CD4-positive, alpha-beta T cell (primary cell): ENCODE measurements around the gene GXYLT1. TPM values are rescaled to one million over a fixed set of nuclear protein-coding genes. Genes with fewer than 3 reads are reported as not detected.

Experiments
- ATAC-seq: fragments of 200-7000 bp; cut with Tn5 transposase; one replicate; pipeline ENCODE4 v1.10.0; 2022; ENCODE audit warnings: mild to moderate bottlenecking; ENCODE audit not compliant: poor library complexity
- CTCF ChIA-PET: fragments of 350-600 bp; sonication (Branson Sonifier 250); formaldehyde crosslinking; loops from one replicate; lab custom pipeline; 2021; ENCODE audit warnings: antibody characterized with exemption, inconsistent platforms; lab: Charles Lee
- POLR2A ChIA-PET: fragments of 350-600 bp; sonication (Branson Sonifier 250); formaldehyde crosslinking; loops from one replicate; lab custom pipeline; 2021; ENCODE audit warnings: antibody characterized with exemption, inconsistent platforms; lab: Charles Lee
- DNase-seq, 14 experiments: peaks; one replicate each; pipeline ENCODE4 v3.0.0-alpha.2; 2013 to 2020; ENCODE audit warnings: mixed read lengths in 2 of 14
- H3K27ac ChIP-seq, 2 donors: one replicate each; pipeline versions ENCODE4 v1.5.1 to v1.7.0; 2013; ENCODE audit warnings: low read length in 2 of 2, low read depth in 1 of 2, mild to moderate bottlenecking in 1 of 2
- H3K27me3 ChIP-seq, 2 experiments: 1 replicate in 1 of 2; 2 replicates in 1 of 2; pipeline versions ENCODE4 v1.6.1 to v1.7.0; 2013; ENCODE audit warnings: low read length in 2 of 2, control low read depth in 1 of 2, mild to moderate bottlenecking in 1 of 2, moderate library complexity in 1 of 2; ENCODE audit not compliant: insufficient read depth in 2 of 2, control insufficient read depth in 1 of 2
- H3K36me3 ChIP-seq: one replicate; pipeline ENCODE4 v1.6.1; 2013; ENCODE audit warnings: low read length, control low read depth; ENCODE audit not compliant: insufficient read depth
- H3K4me1 ChIP-seq: one replicate; pipeline ENCODE4 v1.6.1; 2013; ENCODE audit warnings: low read length, control low read depth; ENCODE audit not compliant: insufficient read depth
- H3K4me3 ChIP-seq: one replicate; pipeline ENCODE4 v1.5.1; 2013; ENCODE audit warnings: mild to moderate bottlenecking, low read length, moderate library complexity
- H3K9me3 ChIP-seq, 2 experiments: 1 replicate in 1 of 2; 2 replicates in 1 of 2; pipeline versions ENCODE4 v1.6.1 to v1.7.0; 2013; ENCODE audit warnings: low read length in 2 of 2, mild to moderate bottlenecking in 2 of 2, control low read depth in 1 of 2, moderate library complexity in 1 of 2; ENCODE audit not compliant: control insufficient read depth in 1 of 2, insufficient read depth in 1 of 2
- H3K27ac Mint-ChIP-seq: one replicate; pipeline ENCODE4 v1.8.0; 2020; ENCODE audit warnings: mixed read lengths
- H3K27me3 Mint-ChIP-seq: one replicate; pipeline ENCODE4 v1.8.0; 2021; ENCODE audit warnings: mixed read lengths
- H3K36me3 Mint-ChIP-seq: one replicate; pipeline ENCODE4 v1.8.0; 2021; ENCODE audit warnings: low read depth, mixed read lengths
- H3K4me1 Mint-ChIP-seq: one replicate; pipeline ENCODE4 v1.8.0; 2021; ENCODE audit warnings: low read depth, mixed read lengths
- H3K4me3 Mint-ChIP-seq: one replicate; pipeline ENCODE4 v1.8.0; 2020; ENCODE audit warnings: mild to moderate bottlenecking, mixed read lengths
- H3K9me3 Mint-ChIP-seq: one replicate; pipeline ENCODE4 v1.8.0; 2020; ENCODE audit warnings: mixed read lengths
- CTCF ChIP-seq: fragments of 200-600 bp; IDR thresholded peaks from one replicate; pipeline ENCODE4 v1.8.0; 2022; ENCODE audit warnings: antibody characterized with exemption, mild to moderate bottlenecking
- intact Hi-C, 2 experiments: fragments of 100-400 bp; cut with DNase I in 1 of 2; cut with micrococcal nuclease in 1 of 2; formaldehyde crosslinking; loops; one replicate each; pipeline versions ENCODE4 v1.15.1 to v1.9.0; 2023 to 2025; cut with DNase I, micrococcal nuclease
- total RNA-seq, 174 experiments: library from RNA in 2 of 174; stranded (reverse) in 2 of 174; gene quantifications; one replicate each; pipeline ENCODE4 v1.2.3 and lab custom pipeline; 2021 to 2026

The GXYLT1 gene
- total RNA-seq, 2 experiments from 2014 or later = 8.0 to 8.2 TPM

- ChIA-PET POLR2A (no interaction called here), CTCF (interaction anchor here (0.5 kb wide), 1 partner anchor 214 kb away, joined by 4 read pairs; no protein-coding TSS in a partner anchor)
- Histone ChIP-seq H3K9me3 (no peaks in the 10 kb centered on the region), H3K36me3 (peaks cover 17% of the 10 kb centered on the region), H3K4me3 (no peak overlapping the region), H3K27me3 (no peaks in the 10 kb centered on the region), H3K4me1 (no peaks in the 10 kb centered on the region), H3K27ac (no peak overlapping the region)
- H3K9me3 Mint-ChIP-seq = no peaks in the 10 kb centered on the region
- no peak for TF ChIP-seq CTCF
- ATAC-seq (no peak), DNase-seq (no peak)
- no peak overlapping the region for H3K4me3 Mint-ChIP-seq
- no peaks in the 10 kb centered on the region for H3K4me1 Mint-ChIP-seq
- intact Hi-C loops = no loop called here
- H3K36me3 Mint-ChIP-seq = peaks cover 10% of the 10 kb centered on the region
- no peak overlapping the region for H3K27ac Mint-ChIP-seq
- H3K27me3 Mint-ChIP-seq = no peaks in the 10 kb centered on the region
These were observed 11.6 kb upstream of the GXYLT1 start for GRCh38 chr12:42156232-42156631.

GRCh38 chr12:42145552-42146215 lies 1.0 kb upstream of the GXYLT1 start:
- Histone ChIP-seq H3K4me3 (peak overlapping the region; percentile 76), H3K4me1 (peaks cover 17% of the 10 kb centered on the region), H3K27ac (no peak overlapping the region), H3K9me3 (no peaks in the 10 kb centered on the region), H3K27me3 (no peaks in the 10 kb centered on the region), H3K36me3 (no peaks in the 10 kb centered on the region)
- peaks cover 39% of the 10 kb centered on the region for H3K4me1 Mint-ChIP-seq
- no peaks in the 10 kb centered on the region for H3K27me3 Mint-ChIP-seq
- H3K9me3 Mint-ChIP-seq = no peaks in the 10 kb centered on the region
- ATAC-seq (no peak), DNase-seq (peak in 1 of 14 experiments; percentile 14)
- H3K27ac Mint-ChIP-seq = peak overlapping the region; percentile 79
- ChIA-PET CTCF (no interaction called here), POLR2A (interaction anchor here (0.7 to 1.8 kb wide), 7 partner anchors 15 to 226 kb away, joined by 3 to 11 read pairs (median 6); partner anchors contain the start of genes PPHLN1 and ZCRB1)
- peaks cover 9% of the 10 kb centered on the region for H3K36me3 Mint-ChIP-seq
- no peak for TF ChIP-seq CTCF
- intact Hi-C loops = loop anchor here in 1 of 2 experiments (2.0 kb wide), 2 partner anchors 93 to 181 kb away; partner anchors contain the start of genes PPHLN1, YAF2 and ZCRB1
- H3K4me3 Mint-ChIP-seq = peak overlapping the region; percentile 92

- ChIA-PET POLR2A (interaction anchor here (0.7 to 1.8 kb wide), 7 partner anchors 15 to 227 kb away, joined by 3 to 11 read pairs (median 6); partner anchors contain the start of genes PPHLN1 and ZCRB1), CTCF (interaction anchor here (1.3 kb wide), 1 partner anchor 48 kb away, joined by 4 read pairs; no protein-coding TSS in a partner anchor)
- Mint-ChIP-seq H3K27ac (peak overlapping the region; percentile 79), H3K4me3 (peak overlapping the region; percentile 92), H3K4me1 (peaks cover 44% of the 10 kb centered on the region), H3K36me3 (peaks cover 9% of the 10 kb centered on the region), H3K9me3 (no peaks in the 10 kb centered on the region), H3K27me3 (no peaks in the 10 kb centered on the region)
- Histone ChIP-seq H3K4me1 (peaks cover 17% of the 10 kb centered on the region), H3K27ac (peak overlapping the region; percentile 43 to 59), H3K36me3 (no peaks in the 10 kb centered on the region), H3K4me3 (peak overlapping the region; percentile 76), H3K27me3 (no peaks in the 10 kb centered on the region), H3K9me3 (no peaks in the 10 kb centered on the region)
- no peak for TF ChIP-seq CTCF
- intact Hi-C loops = loop anchor here in 1 of 2 experiments (2.0 kb wide), 2 partner anchors 94 to 182 kb away; partner anchors contain the start of genes PPHLN1, YAF2 and ZCRB1
- ATAC-seq (no peak), DNase-seq (peak in 1 of 14 experiments; percentile 6)
These were observed 499 bp upstream of the GXYLT1 start for GRCh38 chr12:42145197-42145549.
